ENCODE data around the gene ASCL2.

Gene ASCL2

GRCh38 chr11:2312232-2313042, 42.0 kb upstream of the ASCL2 start:
- DNase-seq (ENCODE audit: extremely low spot score), result no peak
- ChIA-PET POLR2A (no interaction called here), CTCF (interaction anchor here (17.1 kb wide), 1 partner anchor 109 kb away, joined by 485 read pairs; no protein-coding TSS in a partner anchor)
- TF ChIP-seq CTCF (IDR thresholded peaks at IDR 0.05; ENCODE audit: control extremely low read depth, extremely low read depth, low read depth, missing control alignments), result no peak

GRCh38 chr11:2311353-2312133, 41.2 kb upstream of the ASCL2 start:
- no peak for TF ChIP-seq CTCF (IDR thresholded peaks at IDR 0.05; ENCODE audit: control extremely low read depth, extremely low read depth, low read depth, missing control alignments)
- POLR2A ChIA-PET, result interaction anchor here (1.2 kb wide), 1 partner anchor 65 kb away, joined by 5 read pairs; no protein-coding TSS in a partner anchor
- CTCF ChIA-PET, result interaction anchor here (0.6 to 17.1 kb wide), 2 partner anchors 11 to 110 kb away, joined by 3 to 485 read pairs; no protein-coding TSS in a partner anchor
- DNase-seq (ENCODE audit: extremely low spot score), result no peak

- DNase-seq (ENCODE audit: extremely low spot score), result no peak
- ChIA-PET POLR2A (interaction anchor here (1.2 kb wide), 1 partner anchor 66 kb away, joined by 5 read pairs; no protein-coding TSS in a partner anchor), CTCF (interaction anchor here (0.6 to 17.1 kb wide), 3 partner anchors 10 to 110 kb away, joined by 3 to 485 read pairs (median 3); partner anchors contain the start of gene CD81)
- no peak for TF ChIP-seq CTCF (IDR thresholded peaks at IDR 0.05; ENCODE audit: control extremely low read depth, extremely low read depth, low read depth, missing control alignments)
Measured at GRCh38 chr11:2310786-2311352, 40.5 kb upstream of the ASCL2 start.

- DNase-seq (ENCODE audit: extremely low spot score), result no peak
- TF ChIP-seq CTCF (IDR thresholded peaks at IDR 0.05; ENCODE audit: control extremely low read depth, extremely low read depth, low read depth, missing control alignments), result no peak
- ChIA-PET CTCF (interaction anchor here (0.7 to 17.1 kb wide), 3 partner anchors 8 to 111 kb away, joined by 3 to 485 read pairs (median 3); partner anchors contain the start of gene CD81), POLR2A (interaction anchor here (1.2 kb wide), 1 partner anchor 67 kb away, joined by 5 read pairs; no protein-coding TSS in a partner anchor)
Measured at GRCh38 chr11:2310073-2310785, 39.8 kb upstream of the ASCL2 start.

GRCh38 chr11:2309251-2310072, 39.1 kb upstream of the ASCL2 start:
- DNase-seq (ENCODE audit: extremely low spot score), result no peak
- POLR2A ChIA-PET, result no interaction called here
- CTCF ChIA-PET, result interaction anchor here (0.7 to 17.1 kb wide), 2 partner anchors 9 to 112 kb away, joined by 3 to 485 read pairs; no protein-coding TSS in a partner anchor
- no peak for TF ChIP-seq CTCF (IDR thresholded peaks at IDR 0.05; ENCODE audit: control extremely low read depth, extremely low read depth, low read depth, missing control alignments)
